MG63 (cell line): ENCODE results near the gene GRB7. TPM values are rescaled to one million over a fixed set of nuclear protein-coding genes. Genes with fewer than 3 reads are reported as not detected.
"Not testable (repeated sequence)": the region's sequence is repeated elsewhere in the genome, so short reads cannot be mapped to it uniquely, and the experiment has no call there.

Source experiments
- DNase-seq: peaks from one replicate; pipeline ENCODE4 v3.0.0-alpha.2; 2020
- H3K27me3 ChIP-seq: fragments of 250-450 bp; sonication (Bioruptor Pico); 2 replicates; pipeline ENCODE4 v1.5.1; 2020; ENCODE audit warnings: mild to moderate bottlenecking, moderate library complexity
- H3K36me3 ChIP-seq: fragments of 250-450 bp; sonication (Bioruptor Pico); 2 replicates; pipeline ENCODE4 v1.5.1; 2020; ENCODE audit warnings: mild to moderate bottlenecking, moderate library complexity
- H3K4me3 ChIP-seq: fragments of 250-450 bp; sonication (Bioruptor Pico); 2 replicates; pipeline ENCODE4 v1.5.1; 2020; ENCODE audit warnings: mild to moderate bottlenecking, moderate library complexity
- H3K9me3 ChIP-seq: fragments of 250-450 bp; sonication (Bioruptor Pico); 2 replicates; pipeline ENCODE4 v1.5.1; 2020; ENCODE audit warnings: mild to moderate bottlenecking, moderate library complexity
- total RNA-seq: library from RNA; depleted of rRNA; stranded (reverse); fragments of >200 nt; shearing (Covaris generic); gene quantifications from 2 replicates; pipeline ENCODE4 v1.2.3, GENCODE V29; 2014; ENCODE audit warnings: low replicate concordance

GRB7 gene
- total RNA-seq, 1 experiment from 2014 or later, result not detected

GRCh38 chr17:39704821-39705551 is 32.8 kb upstream of the GRB7 start:
- H3K36me3 ChIP-seq, result peaks cover 20% of the 10 kb centered on the region
- H3K27me3 ChIP-seq, result no peaks in the 10 kb centered on the region
- H3K4me3 ChIP-seq, result no peak overlapping the region
- no peaks in the 10 kb centered on the region for H3K9me3 ChIP-seq
- DNase-seq, result peak; percentile 50

- Histone ChIP-seq H3K4me3 (no peak overlapping the region), H3K27me3 (no peaks in the 10 kb centered on the region), H3K9me3 (no peaks in the 10 kb centered on the region), H3K36me3 (peaks cover 22% of the 10 kb centered on the region)
- DNase-seq, result no peak
These were observed 31.9 kb upstream of the GRB7 start for GRCh38 chr17:39705786-39706348.

- DNase-seq, result no peak
- Histone ChIP-seq H3K36me3 (peaks cover 24% of the 10 kb centered on the region), H3K9me3 (no peaks in the 10 kb centered on the region), H3K27me3 (no peaks in the 10 kb centered on the region), H3K4me3 (no peak overlapping the region)
These were observed 31.4 kb upstream of the GRB7 start for GRCh38 chr17:39706383-39706782.

- Histone ChIP-seq H3K27me3 (no peaks in the 10 kb centered on the region), H3K9me3 (no peaks in the 10 kb centered on the region), H3K4me3 (no peak overlapping the region), H3K36me3 (peaks cover 27% of the 10 kb centered on the region)
- DNase-seq, result no peak
These were observed 30.8 kb upstream of the GRB7 start for GRCh38 chr17:39706921-39707337.

- H3K4me3 ChIP-seq, result no peak overlapping the region
- peaks cover 33% of the 10 kb centered on the region for H3K36me3 ChIP-seq
- DNase-seq, result no peak
- H3K9me3 ChIP-seq, result no peaks in the 10 kb centered on the region
- H3K27me3 ChIP-seq, result no peaks in the 10 kb centered on the region
These were observed 28.3 kb upstream of the GRB7 start for GRCh38 chr17:39709319-39709997.

GRCh38 chr17:39709998-39710964 is 27.5 kb upstream of the GRB7 start:
- H3K27me3 ChIP-seq, result no peaks in the 10 kb centered on the region
- no peaks in the 10 kb centered on the region for H3K9me3 ChIP-seq
- H3K4me3 ChIP-seq, result no peak overlapping the region
- H3K36me3 ChIP-seq, result peaks cover 33% of the 10 kb centered on the region
- DNase-seq, result no peak

GRCh38 chr17:39711071-39711470 is 26.7 kb upstream of the GRB7 start:
- DNase-seq, H3K27me3 ChIP-seq, H3K9me3 ChIP-seq, H3K4me3 ChIP-seq: not testable (repeated sequence)
- H3K36me3 ChIP-seq, result peaks cover 36% of the 10 kb centered on the region

- peaks cover 36% of the 10 kb centered on the region for H3K36me3 ChIP-seq
- H3K27me3 ChIP-seq, result no peaks in the 10 kb centered on the region
- no peak overlapping the region for H3K4me3 ChIP-seq
- H3K9me3 ChIP-seq, result no peaks in the 10 kb centered on the region
- DNase-seq, result no peak
These were observed 25.9 kb upstream of the GRB7 start for GRCh38 chr17:39711851-39712250.

GRCh38 chr17:39714234-39714633 is 23.5 kb upstream of the GRB7 start:
- peaks cover 24% of the 10 kb centered on the region for H3K36me3 ChIP-seq

GRCh38 chr17:39715375-39716072 is 22.2 kb upstream of the GRB7 start:
- DNase-seq, result no peak
- Histone ChIP-seq H3K9me3 (no peaks in the 10 kb centered on the region), H3K4me3 (no peak overlapping the region), H3K27me3 (no peaks in the 10 kb centered on the region), H3K36me3 (peaks cover 21% of the 10 kb centered on the region)

More at GRCh38 chr17:39714234-39714633, 23.5 kb upstream of the GRB7 start:
- no peak overlapping the region for H3K4me3 ChIP-seq
- H3K9me3 ChIP-seq, result no peaks in the 10 kb centered on the region
- DNase-seq, result no peak
- no peaks in the 10 kb centered on the region for H3K27me3 ChIP-seq

GRCh38 chr17:39716073-39716818 is 21.5 kb upstream of the GRB7 start:
- no peak overlapping the region for H3K4me3 ChIP-seq
- no peaks in the 10 kb centered on the region for H3K27me3 ChIP-seq
- peaks cover 25% of the 10 kb centered on the region for H3K36me3 ChIP-seq
- no peak for DNase-seq
- H3K9me3 ChIP-seq, result no peaks in the 10 kb centered on the region

- Histone ChIP-seq H3K36me3 (peaks cover 25% of the 10 kb centered on the region), H3K27me3 (no peaks in the 10 kb centered on the region), H3K9me3 (no peaks in the 10 kb centered on the region), H3K4me3 (no peak overlapping the region)
- DNase-seq, result no peak
These were observed 20.7 kb upstream of the GRB7 start for GRCh38 chr17:39716879-39717536.

GRCh38 chr17:39717660-39718059 is 20.1 kb upstream of the GRB7 start:
- no peaks in the 10 kb centered on the region for H3K27me3 ChIP-seq
- no peak overlapping the region for H3K4me3 ChIP-seq
- no peak for DNase-seq
- peaks cover 23% of the 10 kb centered on the region for H3K36me3 ChIP-seq
- no peaks in the 10 kb centered on the region for H3K9me3 ChIP-seq

- no peak for DNase-seq
These were observed 18.0 kb upstream of the GRB7 start for GRCh38 chr17:39719563-39720355.

More at GRCh38 chr17:39719563-39720355, 18.0 kb upstream of the GRB7 start:
- H3K4me3 ChIP-seq, result no peak overlapping the region
- H3K27me3 ChIP-seq, result no peaks in the 10 kb centered on the region
- H3K9me3 ChIP-seq, result no peaks in the 10 kb centered on the region
- H3K36me3 ChIP-seq, result peaks cover 27% of the 10 kb centered on the region
